ENCODE measurements around the gene RGS7. TPM values are rescaled to one million over a fixed set of nuclear protein-coding genes. Genes with fewer than 3 reads are reported as not detected.

RGS7 gene
- not detected in 2 replicates for total RNA-seq

DNA sequence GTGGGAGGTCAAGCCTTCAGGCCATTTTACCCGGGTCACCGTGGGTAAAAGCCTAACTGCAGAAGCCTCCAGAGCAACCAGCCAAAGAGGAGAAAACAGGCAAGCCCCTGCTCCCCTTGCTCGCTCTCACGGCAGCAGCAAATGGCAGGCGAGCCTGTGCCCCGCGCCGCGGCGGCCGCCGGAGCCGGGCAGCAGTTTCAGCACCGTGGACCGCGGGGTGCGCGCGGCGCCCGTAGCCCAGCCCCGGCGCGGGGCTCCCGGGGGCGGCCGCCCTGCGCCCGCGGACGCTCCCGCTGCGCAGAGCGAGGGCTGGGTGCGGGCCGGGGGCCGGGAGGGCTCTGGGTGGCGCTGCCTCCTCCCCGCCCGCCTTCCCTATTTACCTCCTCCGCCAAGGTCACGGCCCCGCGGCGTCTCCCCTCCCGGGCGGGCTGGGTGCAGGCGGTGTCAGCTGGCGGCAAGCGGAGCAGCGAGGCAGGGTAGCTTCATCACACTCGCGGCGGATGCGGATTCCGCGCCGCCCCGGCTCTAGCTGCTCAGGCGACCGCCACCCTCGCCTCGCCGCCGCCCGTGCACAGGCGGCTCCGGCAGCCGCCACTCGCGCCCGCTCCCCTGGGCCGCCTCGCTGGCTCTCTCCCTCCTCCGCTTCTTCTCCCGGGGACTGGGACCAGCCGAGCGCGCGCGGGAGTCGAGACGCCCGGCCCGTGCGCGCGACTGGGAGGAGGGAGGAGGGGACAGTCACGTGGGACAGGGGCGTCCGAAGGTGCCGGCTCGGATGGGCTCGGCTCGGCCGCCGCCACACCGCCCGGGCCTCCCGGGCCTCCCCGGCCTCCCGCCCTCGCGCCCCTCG, at the start of gene RGS7:
Gene RGS7, minus strand, starts transcription at position 687 of the 847 bp plus-strand sequence.
- Mint-ChIP-seq H3K36me3 (ENCODE audit: low read depth) (no peaks in the 10 kb centered on the region), H3K27ac (no peak within 1 kb of the TSS), H3K9me3 (no peaks in the 10 kb centered on the region), H3K4me3 (no peak within 1 kb of the TSS), H3K4me1 (ENCODE audit: low read depth) (no peaks in the 10 kb centered on the region), H3K27me3 (ENCODE audit: insufficient read depth) (peaks cover 32% of the 10 kb centered on the region)
- intact Hi-C loops (cut with micrococcal nuclease) = no loop called here
- no peak for DNase-seq (ENCODE audit: low spot score)

DNA sequence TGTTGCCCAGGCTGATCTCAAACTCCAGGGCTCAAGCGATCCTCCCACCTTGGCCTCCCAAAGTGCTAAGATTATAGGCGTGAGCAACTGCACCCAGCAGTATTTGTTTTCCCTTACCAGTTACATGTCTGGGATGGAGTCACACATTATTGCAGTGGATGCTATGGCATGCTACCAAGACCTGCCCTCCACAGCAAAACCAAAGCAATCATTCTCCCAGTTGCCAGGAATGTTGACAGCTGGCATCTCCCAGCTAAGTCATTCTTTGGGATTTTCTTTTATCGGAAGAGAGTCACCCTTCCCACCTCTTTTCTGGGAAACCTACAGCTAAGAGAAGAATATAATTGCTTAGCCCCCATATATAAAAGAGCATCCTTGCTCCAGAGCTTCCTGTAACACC, 49.4 kb upstream of the RGS7 start:
- Mint-ChIP-seq H3K4me1 (ENCODE audit: low read depth) (no peaks in the 10 kb centered on the region), H3K27ac (no peak overlapping the region), H3K36me3 (ENCODE audit: low read depth) (no peaks in the 10 kb centered on the region), H3K9me3 (no peaks in the 10 kb centered on the region), H3K27me3 (ENCODE audit: insufficient read depth) (peaks cover 2% of the 10 kb centered on the region), H3K4me3 (no peak overlapping the region)
- no peak for DNase-seq (ENCODE audit: low spot score)
- intact Hi-C loops (cut with micrococcal nuclease) = no loop called here

GRCh38 chr1:241401156-241401555, 44.2 kb upstream of the RGS7 start:
- no peaks in the 10 kb centered on the region for H3K9me3 Mint-ChIP-seq
- no peaks in the 10 kb centered on the region for H3K36me3 Mint-ChIP-seq (ENCODE audit: low read depth)
- H3K4me1 Mint-ChIP-seq (ENCODE audit: low read depth) = no peaks in the 10 kb centered on the region
- DNase-seq (ENCODE audit: low spot score) = no peak
- no peak overlapping the region for H3K4me3 Mint-ChIP-seq
- H3K27ac Mint-ChIP-seq = no peak overlapping the region
- intact Hi-C loops (cut with micrococcal nuclease) = no loop called here
- no peaks in the 10 kb centered on the region for H3K27me3 Mint-ChIP-seq (ENCODE audit: insufficient read depth)

- H3K27ac Mint-ChIP-seq = no peak overlapping the region
- H3K27me3 Mint-ChIP-seq (ENCODE audit: insufficient read depth) = no peaks in the 10 kb centered on the region
- DNase-seq (ENCODE audit: low spot score) = no peak
- H3K4me3 Mint-ChIP-seq = no peak overlapping the region
- intact Hi-C loops (cut with micrococcal nuclease) = no loop called here
- H3K4me1 Mint-ChIP-seq (ENCODE audit: low read depth) = no peaks in the 10 kb centered on the region
- H3K36me3 Mint-ChIP-seq (ENCODE audit: low read depth) = no peaks in the 10 kb centered on the region
- no peaks in the 10 kb centered on the region for H3K9me3 Mint-ChIP-seq
These were observed 40.0 kb upstream of the RGS7 start for GRCh38 chr1:241396747-241397681.

- no peak for DNase-seq (ENCODE audit: low spot score)
- intact Hi-C loops (cut with micrococcal nuclease) = no loop called here
- Mint-ChIP-seq H3K36me3 (ENCODE audit: low read depth) (no peaks in the 10 kb centered on the region), H3K4me1 (ENCODE audit: low read depth) (no peaks in the 10 kb centered on the region), H3K4me3 (no peak overlapping the region), H3K27ac (no peak overlapping the region), H3K27me3 (ENCODE audit: insufficient read depth) (no peaks in the 10 kb centered on the region), H3K9me3 (no peaks in the 10 kb centered on the region)
These were observed 35.1 kb upstream of the RGS7 start for GRCh38 chr1:241391926-241392710.

GRCh38 chr1:241390526-241390925, 33.5 kb upstream of the RGS7 start:
- intact Hi-C loops (cut with micrococcal nuclease) = no loop called here
- H3K4me3 Mint-ChIP-seq = no peak overlapping the region
- no peak for DNase-seq (ENCODE audit: low spot score)
- H3K9me3 Mint-ChIP-seq = no peaks in the 10 kb centered on the region
- H3K27ac Mint-ChIP-seq = no peak overlapping the region
- no peaks in the 10 kb centered on the region for H3K36me3 Mint-ChIP-seq (ENCODE audit: low read depth)
- no peaks in the 10 kb centered on the region for H3K4me1 Mint-ChIP-seq (ENCODE audit: low read depth)
- no peaks in the 10 kb centered on the region for H3K27me3 Mint-ChIP-seq (ENCODE audit: insufficient read depth)

GRCh38 chr1:241389400-241389799, 32.4 kb upstream of the RGS7 start:
- H3K27ac Mint-ChIP-seq = no peak overlapping the region
- no peaks in the 10 kb centered on the region for H3K27me3 Mint-ChIP-seq (ENCODE audit: insufficient read depth)
- no peak for DNase-seq (ENCODE audit: low spot score)
- H3K36me3 Mint-ChIP-seq (ENCODE audit: low read depth) = no peaks in the 10 kb centered on the region
- H3K4me1 Mint-ChIP-seq (ENCODE audit: low read depth) = no peaks in the 10 kb centered on the region
- H3K9me3 Mint-ChIP-seq = no peaks in the 10 kb centered on the region
- H3K4me3 Mint-ChIP-seq = no peak overlapping the region
- intact Hi-C loops (cut with micrococcal nuclease) = no loop called here

DNA sequence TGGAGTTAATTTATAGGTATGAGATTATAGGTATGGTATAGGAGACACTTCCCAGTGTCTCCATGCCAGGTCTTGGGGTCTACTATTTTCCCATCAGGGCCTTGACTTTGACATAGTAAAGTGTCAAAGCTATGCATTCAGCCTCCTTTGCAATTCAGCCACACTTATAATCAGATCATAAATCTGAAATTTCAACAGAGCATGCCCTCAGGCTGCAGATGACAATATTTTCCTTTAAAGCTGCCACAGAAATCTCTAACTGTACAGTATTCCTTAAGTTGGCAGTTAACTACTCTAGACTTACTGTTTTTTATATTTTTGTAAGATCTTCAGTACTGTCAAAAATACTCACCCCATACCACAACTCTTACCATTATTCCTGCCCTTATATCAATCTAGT, 30.2 kb upstream of the RGS7 start:
- Mint-ChIP-seq H3K27ac (no peak overlapping the region), H3K4me3 (no peak overlapping the region), H3K36me3 (ENCODE audit: low read depth) (no peaks in the 10 kb centered on the region), H3K4me1 (ENCODE audit: low read depth) (no peaks in the 10 kb centered on the region), H3K9me3 (no peaks in the 10 kb centered on the region), H3K27me3 (ENCODE audit: insufficient read depth) (no peaks in the 10 kb centered on the region)
- intact Hi-C loops (cut with micrococcal nuclease) = no loop called here
- DNase-seq (ENCODE audit: low spot score) = no peak

DNA sequence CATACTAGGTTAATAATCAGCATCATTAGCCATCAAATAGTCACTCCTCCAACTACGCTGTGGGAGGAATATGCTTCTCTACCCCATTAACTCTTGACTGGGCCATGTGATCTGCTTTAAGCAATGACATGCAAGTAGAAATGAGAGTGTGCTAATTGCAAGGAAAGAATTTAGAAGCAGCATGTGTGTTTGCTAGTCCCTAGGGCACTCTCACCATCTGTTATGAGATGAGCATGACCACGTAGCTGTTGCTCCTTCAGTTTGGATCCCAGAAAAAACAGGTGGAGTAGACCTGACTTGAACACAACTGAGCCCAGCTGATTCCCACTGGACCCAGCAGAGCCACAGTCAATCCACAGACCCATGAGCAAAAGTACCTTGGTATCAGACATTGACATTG, 19.7 kb upstream of the RGS7 start:
- Mint-ChIP-seq H3K4me1 (ENCODE audit: low read depth) (no peaks in the 10 kb centered on the region), H3K27me3 (ENCODE audit: insufficient read depth) (no peaks in the 10 kb centered on the region)
- intact Hi-C loops (cut with micrococcal nuclease) = no loop called here

GRCh38 chr1:241375886-241376285, 18.9 kb upstream of the RGS7 start:
- intact Hi-C loops (cut with micrococcal nuclease) = no loop called here
- Mint-ChIP-seq H3K36me3 (ENCODE audit: low read depth) (no peaks in the 10 kb centered on the region), H3K4me3 (no peak overlapping the region), H3K27ac (no peak overlapping the region), H3K9me3 (no peaks in the 10 kb centered on the region), H3K4me1 (ENCODE audit: low read depth) (no peaks in the 10 kb centered on the region), H3K27me3 (ENCODE audit: insufficient read depth) (no peaks in the 10 kb centered on the region)
- no peak for DNase-seq (ENCODE audit: low spot score)

More for the DNA sequence above, 19.7 kb upstream of the RGS7 start:
- Mint-ChIP-seq H3K4me3 (no peak overlapping the region), H3K36me3 (ENCODE audit: low read depth) (no peaks in the 10 kb centered on the region), H3K27ac (no peak overlapping the region), H3K9me3 (no peaks in the 10 kb centered on the region)
- no peak for DNase-seq (ENCODE audit: low spot score)

GRCh38 chr1:241366196-241366595, 9.2 kb upstream of the RGS7 start:
- Mint-ChIP-seq H3K27me3 (ENCODE audit: insufficient read depth) (no peaks in the 10 kb centered on the region), H3K9me3 (no peaks in the 10 kb centered on the region), H3K36me3 (ENCODE audit: low read depth) (no peaks in the 10 kb centered on the region), H3K27ac (no peak overlapping the region), H3K4me1 (ENCODE audit: low read depth) (no peaks in the 10 kb centered on the region), H3K4me3 (no peak overlapping the region)
- no peak for DNase-seq (ENCODE audit: low spot score)
- intact Hi-C loops (cut with micrococcal nuclease) = no loop called here

- Mint-ChIP-seq H3K27me3 (ENCODE audit: insufficient read depth) (peaks cover 17% of the 10 kb centered on the region), H3K4me1 (ENCODE audit: low read depth) (no peaks in the 10 kb centered on the region), H3K36me3 (ENCODE audit: low read depth) (no peaks in the 10 kb centered on the region), H3K4me3 (no peak overlapping the region), H3K9me3 (no peaks in the 10 kb centered on the region), H3K27ac (no peak overlapping the region)
- no peak for DNase-seq (ENCODE audit: low spot score)
- intact Hi-C loops (cut with micrococcal nuclease) = no loop called here
These were observed 5.3 kb upstream of the RGS7 start for GRCh38 chr1:241362350-241362749.

Measured in activated T-helper 1 cell treated with anti-CD3 and anti-CD28 coated beads, Interleukin-12 subunit alpha, Interleukin-12 subunit beta, Interleukin-2, Interleukin-4 antibody, amounts not matched to agents 30 ng/mL and 10 ng/mL and 1 ng/mL, durations not matched to agents 14 hours and 24 hours and 36 hours (primary cell).